ENCODE results near the gene PTPN2.
"Not testable (repeated sequence)": the region's sequence is repeated elsewhere in the genome, so short reads cannot be mapped to it uniquely, and the experiment has no call there.

Gene PTPN2

GRCh38 chr18:12883684-12884405 lies at the start of gene PTPN2:
Gene PTPN2 (minus strand): TSS chr18:12884237. CDS start chr18:12884141, 96 bp downstream.
- DNase-seq, result peak; percentile 91

GRCh38 chr18:12933327-12933726 lies 49.3 kb upstream of the PTPN2 start:
- no peak for DNase-seq

GRCh38 chr18:12930908-12931307 lies 46.9 kb upstream of the PTPN2 start:
- no peak for DNase-seq

GRCh38 chr18:12930376-12930775 lies 46.3 kb upstream of the PTPN2 start:
- DNase-seq, result no peak

GRCh38 chr18:12929477-12930083 lies 45.5 kb upstream of the PTPN2 start:
- DNase-seq, result no peak

- no peak for DNase-seq
Measured at GRCh38 chr18:12928641-12929040, 44.6 kb upstream of the PTPN2 start.

- DNase-seq, result no peak
Measured at GRCh38 chr18:12928206-12928605, 44.2 kb upstream of the PTPN2 start.

- no peak for DNase-seq
Measured at GRCh38 chr18:12924616-12925015, 40.6 kb upstream of the PTPN2 start.

- DNase-seq, result no peak
Measured at GRCh38 chr18:12922266-12922665, 38.2 kb upstream of the PTPN2 start.

- no peak for DNase-seq
Measured at GRCh38 chr18:12921178-12921577, 37.1 kb upstream of the PTPN2 start.

- DNase-seq, result no peak
Measured at GRCh38 chr18:12911929-12912703, 28.1 kb upstream of the PTPN2 start.

GRCh38 chr18:12911025-12911928 lies 27.2 kb upstream of the PTPN2 start:
- no peak for DNase-seq

GRCh38 chr18:12908706-12909105 lies 24.7 kb upstream of the PTPN2 start:
- no peak for DNase-seq

- DNase-seq, result no peak
Measured at GRCh38 chr18:12907258-12907925, 23.4 kb upstream of the PTPN2 start.

GRCh38 chr18:12906773-12907172 lies 22.7 kb upstream of the PTPN2 start:
- no peak for DNase-seq

GRCh38 chr18:12906119-12906518 lies 22.1 kb upstream of the PTPN2 start:
- no peak for DNase-seq

GRCh38 chr18:12904012-12904516 lies 20.0 kb upstream of the PTPN2 start:
- no peak for DNase-seq

- DNase-seq, result not testable (repeated sequence)
Measured at GRCh38 chr18:12901208-12901607, 17.2 kb upstream of the PTPN2 start.

GRCh38 chr18:12896784-12897333 lies 12.8 kb upstream of the PTPN2 start:
- DNase-seq, result not testable (repeated sequence)

GRCh38 chr18:12895626-12896025 lies 11.6 kb upstream of the PTPN2 start:
- DNase-seq, result no peak

- DNase-seq, result no peak
Measured at GRCh38 chr18:12895014-12895413, 11.0 kb upstream of the PTPN2 start.

- no peak for DNase-seq
Measured at GRCh38 chr18:12891561-12891960, 7.5 kb upstream of the PTPN2 start.

Data from NCI-H1105 treated with DMSO at 0.1 percent for 48 hours (cell line).